Activated naive CD8-positive, alpha-beta T cell treated with anti-CD3 and anti-CD28 coated beads, Interleukin-2, amount 50 U/mL, for 24 hours (primary cell): Measurements from ENCODE around the gene ERICH6.

ENCODE experiments used
- ATAC-seq: fragments of 150-1000 bp; cut with Tn5 transposase; one replicate; pipeline ENCODE4 v1.10.0; 2021
- DNase-seq: peaks from one replicate; pipeline ENCODE4 v3.0.0; 2021
- H3K27ac Mint-ChIP-seq: one replicate; pipeline ENCODE4 v1.8.0; 2021; ENCODE audit warnings: mild to moderate bottlenecking, mixed read lengths
- H3K27me3 Mint-ChIP-seq: one replicate; pipeline ENCODE4 v1.8.0; 2021; ENCODE audit warnings: mixed read lengths
- H3K36me3 Mint-ChIP-seq: one replicate; pipeline ENCODE4 v1.8.0; 2021; ENCODE audit warnings: low read depth, mixed read lengths
- H3K4me1 Mint-ChIP-seq: one replicate; pipeline ENCODE4 v1.8.0; 2021; ENCODE audit warnings: mixed read lengths
- H3K4me3 Mint-ChIP-seq: one replicate; pipeline ENCODE4 v1.8.0; 2021; ENCODE audit warnings: mild to moderate bottlenecking, moderate library complexity, mixed read lengths
- H3K9me3 Mint-ChIP-seq: one replicate; pipeline ENCODE4 v1.8.0; 2021; ENCODE audit warnings: mixed read lengths

ERICH6 gene

GRCh38 chr3:150727653-150728502, 24.2 kb upstream of the ERICH6 start:
- no peaks in the 10 kb centered on the region for H3K9me3 Mint-ChIP-seq
- no peak for DNase-seq
- H3K27ac Mint-ChIP-seq: no peak overlapping the region
- no peak for ATAC-seq
- no peaks in the 10 kb centered on the region for H3K27me3 Mint-ChIP-seq
- H3K4me3 Mint-ChIP-seq: no peak overlapping the region
- peaks cover 10% of the 10 kb centered on the region for H3K4me1 Mint-ChIP-seq
- H3K36me3 Mint-ChIP-seq: peaks cover 1% of the 10 kb centered on the region

- ATAC-seq: no peak
- H3K4me1 Mint-ChIP-seq: peaks cover 27% of the 10 kb centered on the region
Observed at GRCh38 chr3:150725548-150725947, 21.8 kb upstream of the ERICH6 start.

GRCh38 chr3:150723946-150724345, 20.2 kb upstream of the ERICH6 start:
- no peak for DNase-seq
- H3K4me1 Mint-ChIP-seq: peaks cover 27% of the 10 kb centered on the region
- H3K9me3 Mint-ChIP-seq: no peaks in the 10 kb centered on the region
- no peaks in the 10 kb centered on the region for H3K27me3 Mint-ChIP-seq
- no peak for ATAC-seq
- H3K27ac Mint-ChIP-seq: no peak overlapping the region
- H3K4me3 Mint-ChIP-seq: no peak overlapping the region
- H3K36me3 Mint-ChIP-seq: no peaks in the 10 kb centered on the region

More at GRCh38 chr3:150725548-150725947, 21.8 kb upstream of the ERICH6 start:
- H3K27me3 Mint-ChIP-seq: no peaks in the 10 kb centered on the region
- no peaks in the 10 kb centered on the region for H3K9me3 Mint-ChIP-seq
- no peak for DNase-seq
- no peaks in the 10 kb centered on the region for H3K36me3 Mint-ChIP-seq
- no peak overlapping the region for H3K27ac Mint-ChIP-seq
- no peak overlapping the region for H3K4me3 Mint-ChIP-seq

- no peak overlapping the region for H3K4me3 Mint-ChIP-seq
- DNase-seq (no peak), ATAC-seq (peak; percentile 57)
- peaks cover 27% of the 10 kb centered on the region for H3K4me1 Mint-ChIP-seq
- no peaks in the 10 kb centered on the region for H3K36me3 Mint-ChIP-seq
- H3K9me3 Mint-ChIP-seq: no peaks in the 10 kb centered on the region
- H3K27me3 Mint-ChIP-seq: no peaks in the 10 kb centered on the region
- no peak overlapping the region for H3K27ac Mint-ChIP-seq
Observed at GRCh38 chr3:150722267-150722666, 18.5 kb upstream of the ERICH6 start.

- H3K27ac Mint-ChIP-seq: no peak overlapping the region
- ATAC-seq: peak; percentile 54
- no peak overlapping the region for H3K4me3 Mint-ChIP-seq
- no peaks in the 10 kb centered on the region for H3K36me3 Mint-ChIP-seq
- peaks cover 27% of the 10 kb centered on the region for H3K4me1 Mint-ChIP-seq
- no peaks in the 10 kb centered on the region for H3K9me3 Mint-ChIP-seq
- H3K27me3 Mint-ChIP-seq: no peaks in the 10 kb centered on the region
- DNase-seq: no peak
Observed at GRCh38 chr3:150721285-150722130, 17.8 kb upstream of the ERICH6 start.

GRCh38 chr3:150720444-150720843, 16.7 kb upstream of the ERICH6 start:
- H3K4me3 Mint-ChIP-seq: no peak overlapping the region
- DNase-seq (no peak), ATAC-seq (no peak)
- H3K4me1 Mint-ChIP-seq: peaks cover 27% of the 10 kb centered on the region
- H3K36me3 Mint-ChIP-seq: no peaks in the 10 kb centered on the region
- no peak overlapping the region for H3K27ac Mint-ChIP-seq
- no peaks in the 10 kb centered on the region for H3K27me3 Mint-ChIP-seq
- peaks cover under 1% of the 10 kb centered on the region for H3K9me3 Mint-ChIP-seq

- Mint-ChIP-seq H3K4me3 (no peak overlapping the region), H3K36me3 (peaks cover 42% of the 10 kb centered on the region), H3K27ac (no peak overlapping the region), H3K9me3 (peaks cover 20% of the 10 kb centered on the region), H3K27me3 (no peaks in the 10 kb centered on the region), H3K4me1 (peaks cover 12% of the 10 kb centered on the region)
- DNase-seq (no peak), ATAC-seq (peak; percentile 65)
Observed at GRCh38 chr3:150710097-150710496, 6.4 kb upstream of the ERICH6 start.

- no peaks in the 10 kb centered on the region for H3K27me3 Mint-ChIP-seq
- H3K4me3 Mint-ChIP-seq: peak overlapping the region; percentile 89
- ATAC-seq: peak; percentile 70
- H3K27ac Mint-ChIP-seq: peak overlapping the region; percentile 91
- peaks cover 38% of the 10 kb centered on the region for H3K4me1 Mint-ChIP-seq
- H3K36me3 Mint-ChIP-seq: peaks cover 13% of the 10 kb centered on the region
- peaks cover 11% of the 10 kb centered on the region for H3K9me3 Mint-ChIP-seq
- DNase-seq: peak; percentile 60
Observed at GRCh38 chr3:150703299-150703755, 393 bp downstream of the ERICH6 start.

- DNase-seq (no peak), ATAC-seq (no peak)
- Mint-ChIP-seq H3K9me3 (no peaks in the 10 kb centered on the region), H3K4me1 (peaks cover 32% of the 10 kb centered on the region), H3K36me3 (no peaks in the 10 kb centered on the region), H3K4me3 (no peak overlapping the region), H3K27ac (no peak overlapping the region), H3K27me3 (peaks cover 2% of the 10 kb centered on the region)
Observed at GRCh38 chr3:150699068-150699639, 4.6 kb downstream of the ERICH6 start.

- peaks cover 2% of the 10 kb centered on the region for H3K27me3 Mint-ChIP-seq
- H3K9me3 Mint-ChIP-seq: peaks cover 3% of the 10 kb centered on the region
- H3K36me3 Mint-ChIP-seq: peaks cover under 1% of the 10 kb centered on the region
- ATAC-seq (no peak), DNase-seq (no peak)
- H3K27ac Mint-ChIP-seq: no peak overlapping the region
- H3K4me1 Mint-ChIP-seq: peaks cover 21% of the 10 kb centered on the region
- H3K4me3 Mint-ChIP-seq: no peak overlapping the region
Observed at GRCh38 chr3:150697646-150698045, 6.1 kb downstream of the ERICH6 start.

GRCh38 chr3:150691414-150692040, 12.2 kb downstream of the ERICH6 start:
- no peak for ATAC-seq
- Mint-ChIP-seq H3K27ac (no peak overlapping the region), H3K27me3 (peaks cover 2% of the 10 kb centered on the region), H3K9me3 (peaks cover 14% of the 10 kb centered on the region), H3K4me3 (no peak overlapping the region), H3K36me3 (peaks cover 4% of the 10 kb centered on the region), H3K4me1 (peaks cover 4% of the 10 kb centered on the region)
- DNase-seq: no peak

GRCh38 chr3:150687613-150688012, 16.1 kb downstream of the ERICH6 start:
- Mint-ChIP-seq H3K4me1 (no peaks in the 10 kb centered on the region), H3K27me3 (no peaks in the 10 kb centered on the region), H3K4me3 (no peak overlapping the region), H3K9me3 (peaks cover 10% of the 10 kb centered on the region), H3K36me3 (peaks cover 3% of the 10 kb centered on the region), H3K27ac (no peak overlapping the region)
- ATAC-seq (no peak), DNase-seq (no peak)

GRCh38 chr3:150682824-150683223, 20.9 kb downstream of the ERICH6 start:
- no peak for DNase-seq
- no peak overlapping the region for H3K4me3 Mint-ChIP-seq
- H3K27ac Mint-ChIP-seq: no peak overlapping the region
- no peaks in the 10 kb centered on the region for H3K36me3 Mint-ChIP-seq
- H3K9me3 Mint-ChIP-seq: no peaks in the 10 kb centered on the region
- no peaks in the 10 kb centered on the region for H3K27me3 Mint-ChIP-seq
- ATAC-seq: no peak
- H3K4me1 Mint-ChIP-seq: peaks cover 23% of the 10 kb centered on the region

- H3K36me3 Mint-ChIP-seq: no peaks in the 10 kb centered on the region
- H3K4me1 Mint-ChIP-seq: peaks cover 23% of the 10 kb centered on the region
- no peaks in the 10 kb centered on the region for H3K27me3 Mint-ChIP-seq
- ATAC-seq (no peak), DNase-seq (no peak)
- no peak overlapping the region for H3K27ac Mint-ChIP-seq
- no peaks in the 10 kb centered on the region for H3K9me3 Mint-ChIP-seq
- no peak overlapping the region for H3K4me3 Mint-ChIP-seq
Observed at GRCh38 chr3:150682279-150682678, 21.4 kb downstream of the ERICH6 start.
